ENCODE results near the gene RAB3B.

- TF ChIP-seq CTCF (IDR thresholded peaks at IDR 0.05; ENCODE audit: poor library complexity) (no peak), EZH2phosphoT487 (IDR thresholded peaks at IDR 0.05; ENCODE audit: low read depth, severe bottlenecking, unreplicated experiment) (no peak), EZH2 (IDR thresholded peaks at IDR 0.05; ENCODE audit: borderline replicate concordance) (no peak)
These were observed 61.6 kb downstream of the RAB3B start for GRCh38 chr1:51928896-51929295.
